Bronchial epithelial cell (primary cell): ENCODE data around the gene GAS2L1. TPM values are rescaled to one million over a fixed set of nuclear protein-coding genes. Genes with fewer than 3 reads are reported as not detected.

Source experiments
- DNase-seq: peaks from one replicate; pipeline ENCODE4 v3.0.0-alpha.2; 2010; ENCODE audit warnings: low read depth
- FAIRE-seq: peaks from 2 replicates; lab custom pipeline; 2011; peaks lifted over from hg19 to GRCh38; lab: Jason Lieb, UNC
- H3K27me3 ChIP-seq: 2 replicates; pipeline ENCODE4 v1.5.1; 2011; ENCODE audit warnings: low read length; ENCODE audit not compliant: control insufficient read depth, insufficient read depth
- H3K36me3 ChIP-seq: 2 replicates; pipeline ENCODE4 v1.5.1; 2011; ENCODE audit warnings: low read length; ENCODE audit not compliant: control insufficient read depth, insufficient read depth
- H3K4me3 ChIP-seq: 2 replicates; pipeline ENCODE4 v1.5.1; 2011; ENCODE audit warnings: mild to moderate bottlenecking, low read depth, low read length, control low read depth
- total RNA-seq: library from RNA; depleted of rRNA; stranded (reverse); fragments of >200 nt; gene quantifications from 2 replicates; pipeline ENCODE4 v1.2.1, GENCODE V29; 2014
- TF ChIP-seq, protein P1 (sequence below): IDR thresholded peaks from 2 replicates; pipeline ENCODE4 v1.5.1; 2011; ENCODE audit warnings: mild to moderate bottlenecking, moderate library complexity, low read length, control low read depth, inconsistent platforms; ENCODE audit not compliant: insufficient read depth, severe bottlenecking

The GAS2L1 gene
- total RNA-seq, 1 donor from 2014 or later: 5.3 TPM

DNA sequence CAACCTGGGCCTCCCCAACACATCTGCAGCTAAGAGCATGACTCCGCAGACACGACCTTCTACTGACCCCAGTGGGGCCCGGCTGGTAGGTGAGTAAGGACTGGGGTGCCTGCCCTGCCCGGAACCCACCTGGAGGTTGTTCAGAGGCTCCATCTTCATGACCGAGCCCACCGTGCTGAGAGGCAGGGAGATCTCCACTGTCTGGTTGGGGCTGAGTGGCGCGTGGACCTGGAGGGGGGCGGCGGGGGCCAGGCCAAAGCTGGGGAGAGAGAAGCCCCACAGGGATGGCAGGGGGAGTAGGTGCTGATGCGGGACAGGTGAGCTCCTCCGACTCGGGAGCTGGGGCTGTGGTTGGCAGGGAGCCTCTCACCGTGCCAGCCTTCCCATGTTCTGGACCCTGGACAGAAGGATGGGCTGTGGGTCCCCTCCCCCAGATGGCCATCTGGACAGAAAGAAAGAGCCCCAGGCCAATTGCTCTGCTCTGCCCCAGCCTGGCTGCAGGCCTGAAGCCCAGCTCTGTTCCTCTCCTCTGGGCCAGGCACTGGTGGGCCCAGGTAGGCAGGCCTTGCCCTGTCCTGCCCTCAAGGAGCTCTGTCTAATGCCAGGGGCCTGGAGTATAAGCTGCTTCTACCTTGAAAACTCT lies 25.3 kb downstream of the GAS2L1 start:
- DNase-seq: no peak
- FAIRE-seq: no peak

DNA sequence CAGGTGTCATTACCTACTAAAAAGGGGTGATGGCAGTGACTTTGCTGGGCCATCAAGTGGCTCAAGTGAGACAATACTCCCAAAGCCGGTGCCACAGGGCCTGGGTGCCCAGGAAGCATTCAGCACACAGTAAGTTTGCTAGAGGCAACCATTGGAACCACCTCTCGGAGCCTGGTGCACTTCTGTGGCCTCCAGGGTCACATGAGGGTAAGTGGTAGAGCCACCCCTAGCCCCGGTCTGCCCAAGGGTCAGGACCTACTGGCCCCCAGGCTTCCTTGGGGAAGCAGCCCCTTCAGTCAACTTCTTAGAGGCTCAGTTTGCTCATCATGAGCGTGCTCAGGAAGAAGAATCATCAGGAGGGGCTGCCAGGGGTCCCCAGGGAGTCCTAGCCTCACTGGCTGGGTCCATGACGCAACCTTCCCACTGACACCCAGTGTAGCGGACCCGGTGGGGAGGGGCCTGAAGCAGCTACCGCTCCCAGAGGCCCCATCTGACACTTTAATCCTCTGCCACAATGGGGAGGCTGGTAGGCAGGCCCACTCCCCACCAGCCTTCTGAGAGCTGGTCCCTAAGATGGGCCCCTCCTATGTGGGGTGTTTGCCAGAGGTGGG lies 26.5 kb downstream of the GAS2L1 start:
- FAIRE-seq (no peak), DNase-seq (no peak)
- H3K4me3 ChIP-seq: no peak overlapping the region
- H3K36me3 ChIP-seq: peaks cover 22% of the 10 kb centered on the region
- H3K27me3 ChIP-seq: no peaks in the 10 kb centered on the region
- TF ChIP-seq, protein P1, sequence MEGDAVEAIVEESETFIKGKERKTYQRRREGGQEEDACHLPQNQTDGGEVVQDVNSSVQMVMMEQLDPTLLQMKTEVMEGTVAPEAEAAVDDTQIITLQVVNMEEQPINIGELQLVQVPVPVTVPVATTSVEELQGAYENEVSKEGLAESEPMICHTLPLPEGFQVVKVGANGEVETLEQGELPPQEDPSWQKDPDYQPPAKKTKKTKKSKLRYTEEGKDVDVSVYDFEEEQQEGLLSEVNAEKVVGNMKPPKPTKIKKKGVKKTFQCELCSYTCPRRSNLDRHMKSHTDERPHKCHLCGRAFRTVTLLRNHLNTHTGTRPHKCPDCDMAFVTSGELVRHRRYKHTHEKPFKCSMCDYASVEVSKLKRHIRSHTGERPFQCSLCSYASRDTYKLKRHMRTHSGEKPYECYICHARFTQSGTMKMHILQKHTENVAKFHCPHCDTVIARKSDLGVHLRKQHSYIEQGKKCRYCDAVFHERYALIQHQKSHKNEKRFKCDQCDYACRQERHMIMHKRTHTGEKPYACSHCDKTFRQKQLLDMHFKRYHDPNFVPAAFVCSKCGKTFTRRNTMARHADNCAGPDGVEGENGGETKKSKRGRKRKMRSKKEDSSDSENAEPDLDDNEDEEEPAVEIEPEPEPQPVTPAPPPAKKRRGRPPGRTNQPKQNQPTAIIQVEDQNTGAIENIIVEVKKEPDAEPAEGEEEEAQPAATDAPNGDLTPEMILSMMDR: no peak

More for the DNA sequence above, 25.3 kb downstream of the GAS2L1 start:
- Histone ChIP-seq H3K27me3 (no peaks in the 10 kb centered on the region), H3K36me3 (peaks cover 23% of the 10 kb centered on the region), H3K4me3 (no peak overlapping the region)
- TF ChIP-seq, protein P1: no peak

DNA sequence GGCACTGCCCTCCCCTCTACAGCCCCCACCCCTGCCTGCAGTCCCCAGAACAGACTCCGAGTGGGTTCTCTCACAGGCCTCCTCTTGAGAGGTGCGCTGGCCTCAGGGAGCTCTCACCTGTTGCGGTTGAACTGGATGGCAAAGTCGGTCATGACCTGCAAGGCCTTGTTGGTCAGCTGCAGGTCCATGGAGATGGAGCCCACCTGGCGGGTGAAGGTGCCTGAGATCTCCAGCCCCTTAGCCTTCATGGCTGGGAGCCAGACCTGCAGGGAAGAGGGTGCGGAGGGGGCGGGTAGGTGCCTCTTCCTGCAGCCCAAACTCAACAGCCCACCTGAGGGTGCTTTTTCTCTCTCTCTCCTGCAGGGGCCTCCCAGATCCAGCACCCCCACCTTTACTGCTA lies 27.7 kb downstream of the GAS2L1 start:
- Histone ChIP-seq H3K4me3 (no peak overlapping the region), H3K36me3 (peaks cover 20% of the 10 kb centered on the region), H3K27me3 (no peaks in the 10 kb centered on the region)
- no peak for DNase-seq
- TF ChIP-seq, protein P1: no peak
- FAIRE-seq: no peak

DNA sequence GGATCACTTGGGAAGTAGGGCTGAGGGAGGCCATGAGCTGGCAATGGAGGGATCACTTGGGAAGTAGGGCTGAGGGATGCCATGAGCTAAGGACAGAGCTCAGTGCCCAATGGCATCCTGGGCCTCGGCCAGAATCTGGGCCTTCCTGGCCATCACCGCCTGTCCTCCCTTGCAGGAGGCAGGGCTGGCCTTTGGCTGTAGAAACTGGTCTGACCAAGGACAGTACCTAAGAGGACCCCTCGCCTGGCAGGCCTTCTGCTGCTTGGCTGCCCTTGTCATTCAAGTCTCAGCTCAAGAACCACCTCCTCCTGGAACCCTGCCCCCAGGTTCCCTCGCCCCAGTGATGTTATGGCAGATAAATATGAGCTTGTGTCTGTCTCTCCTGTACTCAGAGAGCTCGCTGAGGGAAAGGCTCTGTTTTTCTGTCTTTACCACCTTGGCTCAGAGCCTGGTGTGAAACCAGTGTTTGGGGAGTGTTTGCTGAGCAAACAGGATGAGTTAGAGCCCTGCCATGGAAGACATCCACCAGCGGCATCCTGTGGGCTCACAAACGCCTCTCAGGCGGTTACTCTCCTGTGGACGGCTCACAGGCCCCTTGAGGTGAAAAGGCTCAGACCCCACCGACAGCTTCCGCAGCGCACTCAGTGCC lies 28.4 kb downstream of the GAS2L1 start:
- Histone ChIP-seq H3K36me3 (peaks cover 18% of the 10 kb centered on the region), H3K27me3 (no peaks in the 10 kb centered on the region), H3K4me3 (no peak overlapping the region)
- DNase-seq (no peak), FAIRE-seq (no peak)
- TF ChIP-seq, protein P1: no peak

DNA sequence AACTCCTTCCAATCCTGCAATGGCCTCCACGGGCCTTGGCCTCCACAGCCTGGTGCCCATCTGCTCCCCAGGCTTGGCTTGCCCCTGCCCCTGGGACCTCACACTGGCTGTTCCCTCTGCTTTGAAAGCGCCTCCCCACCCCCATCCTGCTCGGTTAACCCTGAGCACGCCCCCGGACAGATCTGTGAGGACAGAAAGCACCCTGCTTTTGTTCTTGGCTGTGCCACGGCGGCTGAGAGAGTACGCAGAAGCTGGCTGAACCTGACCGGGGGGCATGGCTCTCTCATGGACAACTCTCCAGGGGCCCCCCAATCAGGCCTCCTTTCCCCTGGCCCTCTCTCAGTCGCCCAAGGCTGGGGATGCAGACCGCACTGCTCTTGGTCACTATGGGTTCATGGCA lies 29.2 kb downstream of the GAS2L1 start:
- Histone ChIP-seq H3K27me3 (no peaks in the 10 kb centered on the region), H3K4me3 (no peak overlapping the region), H3K36me3 (peaks cover 17% of the 10 kb centered on the region)
- TF ChIP-seq, protein P1: no peak
- DNase-seq (no peak), FAIRE-seq (no peak)
